Measurements from ENCODE around the gene NSUN3.
"Not testable (repeated sequence)": the region's sequence is repeated elsewhere in the genome, so short reads cannot be mapped to it uniquely, and the experiment has no call there.

The NSUN3 gene

DNA sequence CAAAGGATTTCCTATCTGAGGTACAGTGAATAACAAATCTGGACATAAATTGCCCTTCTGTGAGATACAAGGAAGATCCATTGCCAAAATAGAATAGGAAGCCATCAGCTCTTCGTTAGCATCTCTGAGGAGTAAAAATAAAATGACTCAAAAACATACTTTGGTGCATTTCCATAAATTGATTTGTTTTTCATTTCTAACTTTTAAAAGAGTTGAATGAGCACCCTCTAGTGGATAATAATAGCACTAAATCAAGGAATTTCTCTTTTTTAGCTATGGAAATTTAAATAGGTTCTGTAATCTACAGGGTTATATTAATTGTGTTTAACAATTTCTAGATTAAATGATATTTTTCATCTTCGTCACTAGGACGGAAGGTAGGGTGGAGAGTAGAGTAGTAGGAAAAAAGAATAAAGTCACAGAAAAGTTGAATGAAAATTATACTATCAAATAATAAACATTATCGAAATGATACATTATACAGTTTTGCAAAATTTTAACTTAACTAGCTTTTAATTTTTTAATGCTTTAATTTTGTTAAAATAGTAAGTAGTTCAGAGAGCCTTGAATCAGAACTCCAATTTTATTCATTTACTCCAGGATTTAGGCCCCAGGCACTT is 6.4 kb downstream of the NSUN3 start:
- DNase-seq: no peak

- DNase-seq: no peak
Measured at GRCh38 chr3:94070341-94070911, 7.6 kb downstream of the NSUN3 start.

DNA sequence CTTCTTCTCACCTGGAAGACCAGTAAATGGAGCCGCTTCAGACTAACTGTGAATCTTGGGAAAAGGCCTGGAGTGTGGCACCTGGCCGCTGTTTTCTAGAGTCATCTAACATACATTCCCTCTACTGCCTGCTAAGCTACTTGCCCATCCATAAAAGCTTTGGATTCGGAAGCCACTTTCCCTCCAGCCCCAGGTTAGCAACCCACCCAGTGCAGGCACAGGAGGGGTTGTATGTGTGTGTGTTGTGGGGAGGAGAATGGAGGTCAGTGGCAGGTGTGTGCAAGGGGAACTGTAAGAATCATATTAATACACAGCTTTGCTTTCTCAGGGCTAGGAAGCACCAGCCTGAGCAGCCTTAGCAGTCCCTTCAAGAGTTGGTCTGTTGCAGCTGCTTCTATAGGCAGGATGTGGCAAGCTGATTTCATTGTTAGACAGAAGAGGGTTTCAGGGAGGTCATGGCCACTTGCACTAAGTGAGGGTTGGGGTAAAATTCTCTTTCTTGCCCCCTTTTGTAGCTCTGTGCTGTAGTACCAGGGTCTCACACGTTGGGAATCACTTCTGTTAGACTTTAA is 8.9 kb downstream of the NSUN3 start:
- DNase-seq: no peak

GRCh38 chr3:94076055-94076454 is 13.2 kb downstream of the NSUN3 start:
- DNase-seq: no peak

- not testable (repeated sequence) for DNase-seq
Measured at GRCh38 chr3:94080552-94080951, 17.7 kb downstream of the NSUN3 start.

DNA sequence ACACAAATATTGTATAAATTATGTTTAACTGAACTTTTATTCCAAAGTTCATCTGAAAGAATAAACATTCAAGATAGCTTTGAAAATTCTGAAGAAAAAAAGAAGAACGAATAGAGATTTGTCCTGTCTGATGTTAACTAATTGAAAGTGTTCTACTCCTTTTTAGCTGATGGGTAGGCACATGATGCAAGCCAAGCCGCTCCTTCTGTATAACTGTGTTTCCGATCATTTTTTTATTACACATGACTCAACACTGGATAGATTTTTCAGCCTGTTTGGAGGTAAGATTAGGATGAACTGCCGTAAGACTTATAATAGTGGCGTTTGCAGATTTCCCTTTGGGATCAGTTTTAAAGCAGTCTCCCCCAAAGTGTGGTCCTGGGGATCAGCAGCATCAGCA is 19.0 kb downstream of the NSUN3 start:
- no peak for DNase-seq

DNA sequence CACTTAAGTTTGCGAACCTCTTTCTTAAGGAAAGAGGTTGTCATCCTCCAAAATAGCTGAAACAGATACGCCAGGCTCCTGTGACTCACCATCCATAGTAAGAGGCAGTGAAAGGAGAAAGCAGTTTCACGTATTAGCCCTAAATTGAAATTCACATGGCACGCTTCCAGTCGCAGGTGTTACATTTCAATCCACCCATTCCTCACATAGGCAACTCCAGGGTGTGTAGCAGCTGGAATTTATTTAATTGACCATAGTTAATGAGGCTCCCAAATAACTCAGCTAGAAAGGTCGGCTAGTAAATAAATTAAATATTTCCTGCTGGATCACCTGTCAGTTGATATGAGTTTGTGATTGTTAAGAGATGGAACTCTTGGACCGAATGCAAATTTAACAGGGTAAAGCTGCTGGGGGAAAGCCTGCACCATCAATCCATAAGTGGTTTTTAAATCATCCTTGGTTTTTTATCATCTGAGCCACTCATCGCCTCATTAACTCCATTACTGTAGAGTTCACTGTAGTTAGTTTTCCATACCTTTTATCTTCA is 19.6 kb downstream of the NSUN3 start:
- DNase-seq: no peak

- DNase-seq: no peak
Measured at GRCh38 chr3:94083261-94083660, 20.4 kb downstream of the NSUN3 start.

DNA sequence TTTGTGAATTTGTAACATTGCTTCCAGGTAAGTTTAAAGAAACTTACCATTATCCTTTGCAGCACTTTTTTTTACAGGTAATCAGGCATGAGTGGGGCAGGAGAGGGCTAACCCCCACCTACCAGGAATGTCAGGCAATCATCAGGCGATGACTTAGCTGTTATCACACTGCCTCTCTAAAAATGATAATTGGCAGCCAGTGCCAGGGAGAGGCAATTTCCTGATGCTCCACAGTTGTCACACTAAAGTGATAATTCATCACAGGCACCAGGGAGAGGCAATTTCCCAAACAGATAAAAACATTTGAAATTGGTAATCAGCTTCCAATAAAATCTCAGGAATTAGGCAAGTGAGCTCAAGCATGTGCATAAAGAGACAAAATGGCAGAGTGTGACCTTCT is 26.3 kb downstream of the NSUN3 start:
- no peak for DNase-seq

DNA sequence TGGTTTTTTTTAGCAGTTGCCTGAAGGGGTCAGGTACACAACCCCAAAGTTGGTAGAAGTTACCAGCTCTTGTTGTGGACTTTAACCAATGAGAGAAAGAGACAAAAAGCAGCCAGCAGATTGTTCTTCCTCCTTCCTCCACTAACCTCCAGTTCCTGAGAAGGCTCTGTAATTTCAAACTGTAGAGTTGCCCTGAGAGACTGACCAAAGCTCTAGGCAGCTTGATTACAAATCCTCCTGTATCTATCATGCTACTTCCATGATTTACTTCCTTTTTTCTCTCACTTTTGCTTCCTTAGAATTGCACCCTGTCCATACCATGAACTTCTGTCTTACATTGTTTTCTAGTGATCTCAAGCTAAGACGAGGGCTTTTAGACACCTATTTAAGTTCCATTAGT is 29.2 kb downstream of the NSUN3 start:
- no peak for DNase-seq

DNA sequence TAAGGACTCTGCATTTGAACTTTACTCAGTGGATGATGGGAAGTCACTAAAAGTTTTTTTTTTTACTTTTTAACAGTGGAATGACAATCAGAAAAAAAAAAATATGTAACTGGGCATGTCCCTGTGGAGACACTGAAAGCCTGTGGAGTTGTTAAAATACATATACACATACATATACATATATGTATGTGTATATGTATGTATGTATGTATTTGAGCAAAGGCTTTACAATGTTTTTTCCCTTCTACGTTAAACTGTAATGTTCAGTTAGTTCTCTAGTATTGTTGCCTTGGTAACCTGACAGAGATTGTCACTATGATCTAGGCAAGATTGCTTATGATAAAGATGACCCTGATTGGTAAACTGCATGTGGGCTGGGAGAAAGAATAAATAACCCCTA is 30.3 kb downstream of the NSUN3 start:
- no peak for DNase-seq

DNA sequence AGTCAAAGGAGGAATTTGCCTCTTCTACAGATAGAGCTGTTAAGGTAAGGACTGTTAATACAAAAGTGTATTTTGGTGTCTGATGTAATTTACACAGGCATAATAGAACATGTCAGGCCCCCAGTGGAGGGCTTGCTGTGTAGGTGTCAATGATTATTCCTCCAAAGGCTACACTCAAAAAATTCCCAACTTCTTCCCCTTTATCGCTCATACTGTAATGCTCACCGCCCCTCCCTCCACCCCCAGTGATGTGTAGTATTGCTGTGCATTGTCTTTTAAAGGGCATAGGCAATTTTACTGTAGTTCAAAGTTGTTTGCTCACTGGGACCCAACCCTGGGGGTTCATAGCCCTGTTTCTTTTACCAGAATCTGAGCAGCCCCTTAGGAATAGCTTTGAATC is 32.2 kb downstream of the NSUN3 start:
- no peak for DNase-seq

- no peak for DNase-seq
Measured at GRCh38 chr3:94098452-94098851, 35.6 kb downstream of the NSUN3 start.

- DNase-seq: no peak
Measured at GRCh38 chr3:94099311-94099710, 36.5 kb downstream of the NSUN3 start.

GRCh38 chr3:94101860-94102259 is 39.0 kb downstream of the NSUN3 start:
- DNase-seq: no peak

DNA sequence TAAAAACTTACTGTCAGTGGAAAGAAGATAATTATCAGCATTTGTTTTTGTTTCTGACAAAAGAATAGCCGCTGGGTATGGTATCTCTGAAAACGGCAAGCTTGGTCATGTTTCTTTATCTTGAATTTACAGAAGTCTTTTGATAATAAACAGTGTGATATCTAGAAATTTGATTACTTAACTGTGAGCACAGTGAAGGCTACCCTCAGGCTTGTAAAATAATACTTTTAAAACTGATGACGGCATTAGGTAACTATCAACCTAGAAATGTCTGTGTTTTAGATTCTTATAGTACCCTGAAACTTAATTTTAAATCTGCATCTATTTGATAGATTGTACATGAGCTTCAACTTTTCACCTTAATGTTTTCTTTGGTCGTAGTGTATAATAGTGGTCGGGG is 43.4 kb downstream of the NSUN3 start:
- no peak for DNase-seq

DNA sequence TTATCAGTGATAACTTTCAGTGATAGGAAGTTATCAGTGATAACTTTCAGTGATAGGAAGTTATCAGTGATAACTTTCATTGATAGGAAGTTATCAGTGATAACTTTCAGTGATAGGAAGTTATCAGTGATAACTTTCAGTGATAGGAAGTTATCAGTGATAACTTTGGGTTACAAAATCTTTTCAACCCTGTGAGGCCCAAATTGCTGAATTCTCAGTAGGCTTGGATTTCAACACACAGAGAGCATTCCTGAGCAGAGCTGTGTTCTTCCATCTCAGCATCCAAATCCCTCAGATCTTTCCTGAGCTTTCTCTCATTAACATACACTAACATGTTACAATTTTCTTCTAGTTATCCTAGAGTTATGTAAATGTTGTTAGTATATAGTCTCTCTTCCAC is 47.4 kb downstream of the NSUN3 start:
- DNase-seq: not testable (repeated sequence)

DNA sequence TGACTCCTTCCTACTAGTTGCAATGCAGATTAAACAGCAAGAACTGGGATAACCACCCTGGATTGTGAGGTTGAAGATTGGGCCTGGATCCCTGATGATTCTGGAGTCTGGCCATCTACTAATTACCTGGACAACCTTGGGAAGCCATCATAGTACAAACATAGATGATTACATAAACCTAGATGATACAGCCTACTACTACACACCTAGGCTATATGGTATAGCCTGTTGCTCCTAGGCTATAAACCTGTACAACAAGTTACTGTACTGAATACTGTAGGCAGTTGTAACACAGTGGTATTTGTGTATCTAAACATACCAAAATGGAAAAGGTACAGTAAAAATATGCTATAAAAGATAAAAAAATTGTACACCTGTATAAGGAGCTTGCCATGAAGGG is 48.0 kb downstream of the NSUN3 start:
- no peak for DNase-seq

GRCh38 chr3:94114666-94115065 is 51.8 kb downstream of the NSUN3 start:
- no peak for DNase-seq

- DNase-seq: no peak
Measured at GRCh38 chr3:94115482-94115881, 52.6 kb downstream of the NSUN3 start.

GRCh38 chr3:94117729-94118128 is 54.9 kb downstream of the NSUN3 start:
- no peak for DNase-seq

GRCh38 chr3:94118390-94118789 is 55.5 kb downstream of the NSUN3 start:
- no peak for DNase-seq

- DNase-seq: no peak
Measured at GRCh38 chr3:94121161-94121560, 58.3 kb downstream of the NSUN3 start.

- DNase-seq: no peak
Measured at GRCh38 chr3:94127115-94127514, 64.3 kb downstream of the NSUN3 start.

DNA sequence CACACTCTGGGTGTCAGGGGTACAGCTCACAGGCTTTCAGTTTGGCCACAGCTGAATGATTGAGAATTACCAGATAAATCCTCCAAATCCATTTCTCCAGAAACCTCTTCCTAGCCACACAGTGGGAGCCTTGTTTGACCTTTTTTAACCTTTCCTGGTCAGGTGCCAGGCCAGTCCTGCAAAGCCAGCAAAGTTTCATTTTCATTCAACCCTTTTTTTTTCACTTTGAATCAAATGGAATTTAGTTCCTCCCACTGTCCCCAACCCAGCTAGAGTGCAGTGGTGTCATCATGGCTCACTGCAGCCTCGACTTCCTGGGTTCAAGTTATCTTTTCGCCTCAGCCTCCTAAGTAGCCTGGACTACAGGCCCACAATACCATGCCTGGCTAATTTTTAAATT is 67.8 kb downstream of the NSUN3 start:
- no peak for DNase-seq

Data from 8988T (cell line).